Astrocyte of the cerebellum (primary cell): ENCODE measurements around the gene PRKN.

Source experiments
- DNase-seq: peaks from one replicate; pipeline ENCODE4 v3.0.0-alpha.2; 2011; ENCODE audit warnings: low read depth
- H3K4me3 ChIP-seq: 2 replicates; pipeline ENCODE4 v1.5.1; 2011; ENCODE audit warnings: mild to moderate bottlenecking, low read depth, low read length, moderate library complexity
- CTCF ChIP-seq: IDR thresholded peaks from 2 replicates; pipeline ENCODE4 v1.5.1; 2012; ENCODE audit warnings: low read length, low read depth, moderate library complexity, mild to moderate bottlenecking; ENCODE audit errors: missing control alignments
- in situ Hi-C: cut with HindIII; loops from 2 replicates; pipeline ENCODE4 v1.10.0; 2017; ENCODE audit warnings: low sequenced_read_pairs

The PRKN gene

DNA sequence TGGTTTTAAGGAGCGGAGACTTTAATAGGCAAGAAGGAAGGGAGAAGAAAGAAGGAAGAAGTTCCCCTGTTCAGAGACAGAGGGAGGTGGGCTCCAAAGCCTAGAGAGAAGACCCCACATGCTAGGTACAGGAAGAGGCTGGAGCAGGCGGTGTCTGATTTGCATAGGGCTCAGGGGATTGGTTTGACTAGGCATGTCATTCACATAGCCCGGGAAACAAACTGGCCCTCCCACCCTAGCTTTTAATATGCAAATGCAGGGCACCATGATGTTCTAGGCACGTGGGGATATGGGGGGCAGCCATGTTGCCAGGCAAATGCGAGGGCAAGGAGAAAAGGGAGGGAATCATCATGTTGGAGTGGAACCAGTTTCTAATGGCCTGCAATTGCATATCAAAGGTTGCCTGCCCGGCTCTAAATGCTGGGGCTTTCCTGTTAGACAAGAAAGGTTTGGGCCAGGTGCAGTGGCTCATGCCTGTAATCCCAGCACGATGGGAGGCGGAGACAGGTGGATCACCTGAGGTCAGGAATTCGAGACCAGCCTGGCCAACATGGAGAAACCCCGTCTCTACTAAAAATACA, 1419.4 kb downstream of the PRKN start:
- no peak for DNase-seq
- in situ Hi-C loops: no loop called here
- H3K4me3 ChIP-seq: no peak overlapping the region
- no peak for TF ChIP-seq CTCF

DNA sequence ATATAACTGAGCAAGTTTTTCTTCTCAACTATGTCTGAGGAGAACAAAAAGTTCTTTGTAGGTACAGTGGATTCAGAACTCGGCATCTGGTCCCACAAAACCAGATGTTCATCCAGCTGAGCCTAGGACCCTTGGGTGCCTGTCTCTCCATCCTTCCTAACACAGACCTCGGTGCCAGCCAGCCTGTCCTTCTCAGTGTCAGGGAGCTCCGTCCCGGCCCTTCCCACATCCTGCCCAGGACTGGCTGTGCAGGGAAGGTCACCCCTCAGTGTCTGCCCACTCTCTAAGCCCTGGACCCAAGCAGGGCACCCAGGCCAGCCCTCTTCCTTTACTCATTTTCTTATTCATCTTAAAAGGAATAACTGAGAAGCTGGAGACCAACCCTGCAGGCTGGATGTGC, 1421.7 kb downstream of the PRKN start:
- in situ Hi-C loops: no loop called here
- no peak for TF ChIP-seq CTCF
- H3K4me3 ChIP-seq: no peak overlapping the region
- no peak for DNase-seq

GRCh38 chr6:161303628-161304340, 1423.8 kb downstream of the PRKN start:
- no peak for TF ChIP-seq CTCF
- in situ Hi-C loops: no loop called here
- DNase-seq: no peak
- no peak overlapping the region for H3K4me3 ChIP-seq

- DNase-seq: no peak
- H3K4me3 ChIP-seq: no peak overlapping the region
- in situ Hi-C loops: no loop called here
- no peak for TF ChIP-seq CTCF
Observed at GRCh38 chr6:161302949-161303348, 1424.6 kb downstream of the PRKN start.

- no peak overlapping the region for H3K4me3 ChIP-seq
- no peak for DNase-seq
- in situ Hi-C loops: no loop called here
- no peak for TF ChIP-seq CTCF
Observed at GRCh38 chr6:161301338-161301737, 1426.2 kb downstream of the PRKN start.

- in situ Hi-C loops: no loop called here
- DNase-seq: no peak
Observed at GRCh38 chr6:161300823-161301222, 1426.7 kb downstream of the PRKN start.

More at GRCh38 chr6:161300823-161301222, 1426.7 kb downstream of the PRKN start:
- no peak overlapping the region for H3K4me3 ChIP-seq
- TF ChIP-seq CTCF: no peak
